TTC549 (cell line): ENCODE measurements around the gene YIPF3.
A peak's percentile ranks its signal among the peaks of the same experiment; 100 is the strongest.
"Not testable (repeated sequence)": the region's sequence is repeated elsewhere in the genome, so short reads cannot be mapped to it uniquely, and the experiment has no call there.

Source experiments
- FAIRE-seq: peaks from 2 replicates; lab custom pipeline; 2012; peaks lifted over from hg19 to GRCh38; lab: Jason Lieb, UNC

Gene YIPF3

GRCh38 chr6:43509142-43509983 is 7.4 kb downstream of the YIPF3 start:
- no peak for FAIRE-seq

DNA sequence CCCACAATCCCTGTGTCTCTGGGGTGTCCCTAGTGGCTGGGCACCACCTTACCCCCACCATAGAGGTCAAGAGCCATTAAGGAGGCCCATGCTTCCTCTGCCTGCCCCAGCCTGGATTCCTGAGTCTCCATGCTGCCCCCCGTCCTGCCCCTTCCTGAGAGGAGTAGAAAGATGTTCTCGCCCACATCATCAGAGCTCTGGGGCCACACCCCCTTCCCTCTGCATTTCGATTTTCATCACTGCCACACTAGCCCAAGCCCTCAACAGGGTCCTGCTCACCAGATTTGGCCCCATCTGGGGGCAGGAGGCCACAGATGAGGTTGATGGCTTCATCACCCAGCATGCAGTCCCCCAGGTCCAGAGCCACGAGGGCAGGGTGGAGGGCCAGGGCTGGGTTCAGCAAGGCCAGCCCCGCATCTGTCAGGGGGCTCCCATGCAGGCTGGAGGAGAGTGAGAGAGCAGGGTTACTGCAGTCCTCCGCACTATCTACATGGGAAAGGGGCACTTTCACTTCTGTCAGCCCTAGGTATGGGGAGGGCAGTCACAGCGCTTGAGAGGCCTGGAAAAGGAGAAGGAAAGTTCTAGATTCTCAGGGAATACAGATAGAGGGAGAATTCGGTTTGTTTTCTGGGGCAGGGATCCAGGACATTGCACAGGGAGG is 8.1 kb downstream of the YIPF3 start:
- no peak for FAIRE-seq

DNA sequence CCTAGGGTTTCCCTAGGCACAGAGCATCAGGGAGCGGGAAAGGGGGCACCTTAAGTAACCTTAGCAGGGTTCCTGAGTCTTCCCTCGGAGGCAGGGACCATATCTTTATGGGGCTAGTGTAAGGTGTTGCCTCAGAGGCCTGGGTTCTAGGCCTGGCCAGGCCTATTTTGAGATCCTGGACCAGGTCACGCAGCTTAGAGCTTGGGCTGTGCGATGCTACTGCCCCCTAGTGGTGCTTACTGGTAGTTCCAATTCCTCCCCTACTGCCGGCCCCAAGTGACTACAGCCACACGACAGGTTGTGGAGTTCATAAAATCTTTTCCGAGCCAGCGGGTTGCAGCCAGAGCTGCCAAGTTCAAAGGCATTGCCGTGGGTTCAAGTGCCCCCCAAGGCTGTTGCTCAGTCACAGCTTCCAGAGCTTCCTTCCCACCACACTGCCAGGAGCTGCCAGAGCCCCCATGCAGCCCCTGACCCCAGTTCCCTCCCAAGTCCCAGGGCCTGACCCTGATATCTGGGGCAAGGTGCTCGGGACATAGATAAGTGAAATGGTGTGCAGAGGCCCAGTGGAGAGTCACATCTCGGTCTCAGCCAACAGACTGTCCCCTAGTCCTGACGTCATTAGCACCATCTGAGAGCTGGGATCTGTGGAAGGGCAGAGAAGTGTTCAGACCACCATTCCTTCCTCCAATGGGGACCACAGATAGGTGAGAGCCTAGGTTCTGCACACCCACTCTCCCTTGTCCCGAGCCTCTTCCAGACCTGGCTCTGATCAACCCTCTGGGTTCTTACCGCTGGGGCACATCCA is 9.9 kb downstream of the YIPF3 start:
- peak; percentile 41 for FAIRE-seq

GRCh38 chr6:43506171-43506570 is 10.6 kb downstream of the YIPF3 start:
- no peak for FAIRE-seq

DNA sequence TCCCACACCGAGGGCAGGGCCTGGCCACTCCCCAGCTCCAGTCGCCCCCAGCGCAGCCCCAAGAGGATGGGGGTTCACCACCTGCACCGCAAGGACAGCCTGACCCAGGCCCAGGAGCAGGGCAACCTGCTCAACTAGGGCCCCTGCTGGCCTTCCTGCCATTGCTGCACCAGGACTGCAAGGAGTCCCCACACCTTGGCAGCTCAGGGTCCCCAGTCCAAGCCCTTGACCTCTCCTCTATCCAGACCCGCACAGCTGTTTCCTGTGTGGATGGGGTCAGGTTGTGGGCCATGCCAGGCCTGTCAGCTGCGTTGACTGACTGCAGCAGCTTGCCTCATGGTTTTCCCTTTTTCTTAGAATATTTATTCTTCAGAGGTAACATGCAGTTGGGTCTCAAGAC is 11.0 kb downstream of the YIPF3 start:
- FAIRE-seq, result no peak

GRCh38 chr6:43504756-43505593 is 11.8 kb downstream of the YIPF3 start:
- no peak for FAIRE-seq

GRCh38 chr6:43503443-43503842 is 13.3 kb downstream of the YIPF3 start:
- no peak for FAIRE-seq

GRCh38 chr6:43502666-43503065 is 14.1 kb downstream of the YIPF3 start:
- FAIRE-seq, result no peak

- FAIRE-seq, result no peak
Observed at GRCh38 chr6:43500921-43501320, 15.8 kb downstream of the YIPF3 start.

DNA sequence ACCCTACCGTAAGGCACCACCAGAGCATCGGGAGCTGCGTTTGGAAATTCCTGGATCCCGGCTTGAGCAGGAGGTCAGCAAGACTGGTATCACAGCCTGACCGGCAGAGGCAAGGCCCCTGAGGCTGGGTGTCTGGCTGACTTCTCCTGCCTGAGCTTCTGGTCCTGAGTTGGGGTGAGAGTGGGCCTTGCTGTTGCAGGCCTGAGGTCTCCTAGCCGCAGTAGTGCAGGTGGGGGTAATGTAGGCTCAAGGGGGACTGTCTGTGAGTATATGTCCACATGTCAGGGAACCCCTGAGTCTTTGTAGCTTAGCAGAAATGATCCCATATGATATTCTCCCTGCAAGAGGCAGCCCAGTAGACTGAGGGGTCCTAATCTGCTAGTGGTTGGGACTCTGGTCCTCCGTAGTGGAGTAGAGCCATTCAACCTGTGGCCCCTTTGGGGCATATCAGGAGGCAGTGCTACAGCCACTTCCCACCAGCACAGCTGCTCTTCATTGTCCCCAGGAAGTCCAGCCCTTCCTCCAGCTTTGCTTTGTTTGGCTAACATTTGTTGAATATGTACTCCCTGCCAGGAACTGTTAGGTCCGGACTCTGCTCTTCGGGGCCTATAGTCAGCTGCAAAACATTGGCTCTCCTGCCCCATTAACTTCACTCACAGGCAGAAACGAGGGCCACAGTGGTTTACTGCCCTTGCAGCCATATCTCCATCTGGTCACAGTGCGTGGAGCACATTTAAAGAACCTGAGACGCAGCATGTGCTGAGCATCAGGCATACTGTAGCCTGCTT is 17.5 kb downstream of the YIPF3 start:
- FAIRE-seq, result no peak

DNA sequence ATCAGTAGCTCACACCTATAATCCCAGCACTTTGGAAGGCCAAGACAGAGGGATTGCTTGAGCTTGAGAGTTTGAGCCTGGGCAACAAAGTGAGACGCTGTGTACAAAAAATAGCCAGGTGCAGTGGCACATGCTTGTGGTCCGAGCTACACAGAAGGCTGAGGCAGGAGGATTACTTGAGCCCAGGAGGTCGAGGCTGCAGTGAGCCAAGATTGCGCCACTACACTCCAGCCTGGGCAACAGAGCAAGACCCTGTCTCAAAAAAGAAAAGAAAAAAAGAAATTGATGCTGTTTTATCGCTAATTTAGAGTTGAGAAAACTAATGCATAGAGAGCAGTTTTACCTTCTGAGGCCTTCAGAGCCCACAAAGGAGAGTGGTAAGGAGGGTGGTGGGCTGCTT is 18.4 kb downstream of the YIPF3 start:
- FAIRE-seq, result not testable (repeated sequence)

DNA sequence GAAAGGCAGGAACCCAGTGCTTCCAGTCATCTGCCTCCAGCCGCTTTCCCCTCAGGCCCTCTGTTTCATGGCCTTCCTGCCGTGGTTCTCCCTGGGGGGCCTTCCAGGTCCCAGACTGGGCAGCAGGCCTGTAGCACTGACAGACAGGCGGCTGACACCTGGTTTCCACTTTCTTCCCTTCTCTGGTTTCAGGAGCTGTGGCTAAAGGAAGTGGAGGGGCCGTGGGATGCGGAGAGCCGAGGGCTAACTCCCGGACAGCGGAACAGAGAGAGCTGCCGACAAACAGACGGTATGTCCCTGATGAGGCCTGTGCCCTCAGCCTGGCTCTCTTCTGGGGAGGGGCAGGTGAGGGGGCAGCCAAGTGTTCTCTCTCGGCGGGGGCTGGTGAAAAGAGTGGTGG is 19.0 kb downstream of the YIPF3 start:
- no peak for FAIRE-seq

- FAIRE-seq, result no peak
Observed at GRCh38 chr6:43497129-43497396, 19.7 kb downstream of the YIPF3 start.

DNA sequence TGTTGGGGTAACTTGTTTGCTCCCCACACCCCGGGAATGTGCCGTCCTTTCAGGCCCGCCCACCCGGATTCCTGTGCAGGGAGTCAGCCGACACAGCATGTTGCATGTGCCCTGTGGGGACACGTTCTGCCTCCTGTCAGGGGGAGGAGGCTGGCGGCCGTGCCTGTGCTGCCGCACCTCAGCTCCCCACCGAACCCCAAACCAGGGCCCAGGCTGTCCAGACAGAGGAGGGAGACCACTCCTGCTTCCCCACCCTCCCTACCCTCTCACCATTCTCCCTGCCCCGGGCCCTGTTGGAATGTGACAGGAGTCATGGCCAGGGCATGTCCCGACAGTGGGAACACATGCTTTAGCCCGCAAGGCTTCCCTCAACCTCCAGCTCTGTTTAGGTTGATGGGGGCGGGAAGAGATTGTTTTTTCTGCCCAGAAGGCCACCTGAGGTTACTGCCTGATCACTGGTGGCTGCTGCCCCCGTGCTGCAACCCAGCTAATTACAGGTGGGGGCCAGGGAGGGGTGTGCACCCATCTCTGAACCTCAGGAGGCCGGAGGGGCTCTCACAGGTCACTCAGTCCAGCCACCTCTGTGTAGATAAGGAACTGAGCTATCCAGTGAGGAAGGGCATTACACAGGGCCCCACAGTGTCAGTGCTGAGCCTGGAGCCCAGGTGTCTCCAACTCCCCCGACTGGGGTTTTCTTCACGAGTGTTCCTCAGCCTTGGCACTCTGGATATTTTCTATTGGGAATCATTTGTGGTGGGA is 20.2 kb downstream of the YIPF3 start:
- FAIRE-seq, result no peak

DNA sequence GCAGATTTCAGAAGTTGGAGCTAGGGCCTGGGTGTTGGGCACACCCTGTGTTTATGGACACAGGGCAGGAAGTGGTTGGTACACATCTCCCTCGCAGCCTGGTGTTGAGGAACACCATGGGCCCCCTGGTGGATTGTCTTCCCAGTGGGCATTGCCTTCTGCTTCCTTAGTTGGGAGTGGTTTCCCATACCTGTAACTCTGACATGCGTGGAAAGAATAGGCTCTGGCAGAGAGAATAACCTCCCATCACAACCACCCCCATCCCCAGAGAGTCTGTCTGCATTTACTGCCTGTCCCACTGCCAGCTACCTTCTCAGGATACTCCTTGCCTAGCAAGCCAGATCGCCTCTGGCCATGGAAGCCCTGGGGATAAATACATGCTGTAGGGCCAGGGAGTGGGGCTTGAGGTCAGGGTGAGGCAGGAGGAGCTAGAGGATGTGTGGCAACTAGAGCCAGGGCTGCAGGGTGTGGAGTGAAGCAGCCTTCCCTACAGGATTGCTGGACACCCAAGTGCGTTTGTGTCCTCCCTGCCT is 21.3 kb downstream of the YIPF3 start:
- no peak for FAIRE-seq

DNA sequence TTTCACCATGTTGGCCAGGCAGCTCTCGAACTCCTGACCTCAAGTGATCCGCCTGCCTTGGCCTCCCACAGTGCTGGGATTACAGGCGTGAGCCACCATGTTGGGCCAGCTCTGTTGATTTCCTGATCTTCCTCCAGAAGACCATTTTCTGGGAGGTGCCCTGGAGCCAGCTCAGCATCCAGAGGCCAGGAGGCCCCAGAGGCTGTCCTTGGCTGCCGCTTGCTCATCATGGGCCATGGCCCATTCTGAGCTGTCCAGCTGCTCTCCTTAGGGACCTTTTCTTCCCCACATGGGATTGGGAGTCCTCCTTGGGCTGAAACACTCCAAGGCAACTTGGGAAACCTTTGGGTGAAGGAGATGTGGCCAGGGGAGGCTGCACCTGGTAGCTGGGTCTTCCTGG is 22.0 kb downstream of the YIPF3 start:
- no peak for FAIRE-seq

- no peak for FAIRE-seq
Observed at GRCh38 chr6:43494321-43494720, 22.4 kb downstream of the YIPF3 start.

- no peak for FAIRE-seq
Observed at GRCh38 chr6:43493833-43494232, 22.9 kb downstream of the YIPF3 start.

- no peak for FAIRE-seq
Observed at GRCh38 chr6:43493230-43493629, 23.5 kb downstream of the YIPF3 start.

GRCh38 chr6:43492673-43493072 is 24.1 kb downstream of the YIPF3 start:
- no peak for FAIRE-seq
